Posterior cingulate gyrus (tissue), 11 donors: ENCODE data around the gene GALNT11.
"Not testable (repeated sequence)": the region's sequence is repeated elsewhere in the genome, so short reads cannot be mapped to it uniquely, and the experiment has no call there.

Source experiments
- DNase-seq, 10 donors: peaks; one replicate each; pipeline versions ENCODE4 v3.0.0 to v3.0.0-alpha.2; 2020 to 2021; ENCODE audit warnings: mixed read lengths in 3 of 10
- intact Hi-C: fragments of 100-400 bp; cut with DNase I; formaldehyde crosslinking; loops from one replicate; pipeline ENCODE4 v1.15.1; 2023

Gene GALNT11

GRCh38 chr7:152025077-152025936 lies at the start of gene GALNT11:
Gene GALNT11 (plus strand): TSS chr7:152025674. CDS start chr7:152094228, 68,554 bp downstream.
- DNase-seq = peak; percentile 57 to 97 (median 80)
- intact Hi-C loops = no loop called here

GRCh38 chr7:151978616-151979015 lies 46.9 kb upstream of the GALNT11 start:
- no peak for DNase-seq
- intact Hi-C loops = no loop called here

DNA sequence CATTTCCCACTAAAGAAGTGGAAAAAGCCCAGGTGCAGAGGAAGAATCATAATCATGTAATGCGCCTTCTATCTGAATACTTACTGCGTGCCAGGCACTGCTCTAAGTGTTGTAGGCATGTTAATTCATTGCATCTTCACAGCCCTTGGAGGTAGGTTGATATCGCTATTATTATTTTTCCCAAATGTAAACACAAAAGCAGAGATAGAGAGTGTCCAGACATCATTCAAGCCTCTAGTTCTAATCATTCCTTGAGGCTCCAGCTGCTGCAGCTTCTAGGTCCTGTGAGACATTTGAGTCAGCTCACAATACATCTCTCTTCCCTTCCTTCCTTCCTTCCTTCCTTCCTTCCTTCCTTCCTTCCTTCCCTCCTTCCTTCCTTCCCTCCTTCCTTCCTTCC lies 44.3 kb upstream of the GALNT11 start:
- DNase-seq = no peak

GRCh38 chr7:151982806-151983205 lies 42.7 kb upstream of the GALNT11 start:
- DNase-seq = no peak
- intact Hi-C loops = no loop called here

More for the DNA sequence above, 44.3 kb upstream of the GALNT11 start:
- intact Hi-C loops = no loop called here

GRCh38 chr7:151984612-151985011 lies 40.9 kb upstream of the GALNT11 start:
- no peak for DNase-seq
- intact Hi-C loops = no loop called here

- DNase-seq = peak in 8 of 10 donors; percentile 36 to 93 (median 60)
- intact Hi-C loops = no loop called here
Observed at GRCh38 chr7:151987748-151988529, 37.5 kb upstream of the GALNT11 start.

DNA sequence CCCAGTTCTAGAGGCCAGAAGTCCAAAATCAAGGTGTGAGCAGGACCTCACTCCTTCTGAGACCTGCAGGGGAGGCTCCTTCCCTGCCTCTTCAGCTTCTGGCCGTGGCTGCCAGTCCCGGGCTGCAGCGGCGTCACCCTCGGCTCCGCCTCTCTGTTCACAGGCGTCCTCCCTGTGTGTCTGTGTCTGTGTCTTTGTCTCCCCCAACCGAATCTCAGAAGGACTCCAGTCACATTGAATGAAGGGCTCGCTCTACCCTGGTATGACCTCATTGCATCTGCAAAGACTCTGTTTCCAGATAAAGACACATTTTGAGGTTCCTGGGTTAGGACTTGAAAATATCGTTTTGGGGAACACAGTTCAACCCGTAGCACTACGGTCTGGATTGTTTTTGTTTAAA lies 33.1 kb upstream of the GALNT11 start:
- intact Hi-C loops = no loop called here
- peak in 8 of 10 donors; percentile 37 to 91 (median 56) for DNase-seq

DNA sequence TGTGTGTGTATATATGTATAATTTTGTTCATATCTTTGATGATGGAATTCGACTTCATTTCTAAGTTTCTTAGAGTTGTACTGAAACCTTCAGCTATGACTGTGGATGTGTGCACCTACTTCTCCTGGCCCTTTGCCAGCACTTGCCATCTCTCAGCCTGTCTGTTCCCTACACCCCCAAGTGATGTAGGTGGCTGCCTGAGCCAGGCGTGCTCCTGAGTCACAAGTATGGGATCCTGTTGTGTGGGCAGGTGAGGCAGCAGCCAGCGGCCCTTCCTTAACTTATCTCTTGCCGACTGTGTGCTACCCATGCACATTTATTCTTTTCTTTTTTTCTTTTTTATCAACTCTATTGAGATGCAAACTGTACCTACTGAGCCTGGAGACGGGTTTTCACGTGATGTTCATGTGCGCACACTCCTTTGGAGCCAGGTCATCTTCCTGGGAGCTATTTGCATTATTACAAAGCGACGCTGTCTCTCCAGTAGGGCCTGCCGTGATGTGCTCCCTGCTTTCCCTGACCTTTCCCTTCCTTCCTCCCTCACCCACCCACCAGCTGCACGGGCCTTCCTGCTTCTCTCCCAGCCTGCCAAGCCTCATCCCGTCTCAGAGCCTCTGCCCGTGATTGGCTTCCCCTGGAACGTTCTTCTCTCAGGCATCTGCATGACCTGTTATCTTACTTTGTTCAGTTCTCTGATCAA lies 31.3 kb upstream of the GALNT11 start:
- DNase-seq = peak in 9 of 10 donors; percentile 18 to 95 (median 68)
- intact Hi-C loops = no loop called here

GRCh38 chr7:151999424-152000090 lies 25.9 kb upstream of the GALNT11 start:
- intact Hi-C loops = no loop called here
- no peak for DNase-seq

- intact Hi-C loops = no loop called here
- no peak for DNase-seq
Observed at GRCh38 chr7:152000191-152000590, 25.3 kb upstream of the GALNT11 start.

GRCh38 chr7:152006336-152006735 lies 19.1 kb upstream of the GALNT11 start:
- intact Hi-C loops = no loop called here
- no peak for DNase-seq

DNA sequence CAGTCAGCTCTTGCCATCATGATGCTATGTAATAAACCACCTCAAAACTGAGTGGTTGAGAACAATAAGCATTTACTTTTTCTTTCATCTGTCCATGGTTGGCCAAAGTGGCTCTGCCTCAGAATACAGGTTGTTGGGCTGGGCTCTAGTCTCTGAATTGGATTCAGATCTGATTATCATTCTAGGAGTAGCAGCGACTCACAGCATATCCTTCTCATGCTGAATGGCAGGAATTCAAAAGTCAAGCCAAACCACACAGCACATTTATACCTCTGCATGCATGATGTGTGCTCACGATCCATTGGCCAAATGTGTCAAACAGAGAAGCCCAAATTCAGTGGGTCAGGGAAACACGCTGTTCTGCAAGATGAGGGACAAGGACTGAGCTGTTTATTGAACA lies 13.6 kb upstream of the GALNT11 start:
- intact Hi-C loops = no loop called here
- no peak for DNase-seq

GRCh38 chr7:152013230-152013629 lies 12.2 kb upstream of the GALNT11 start:
- no peak for DNase-seq
- intact Hi-C loops = no loop called here

DNA sequence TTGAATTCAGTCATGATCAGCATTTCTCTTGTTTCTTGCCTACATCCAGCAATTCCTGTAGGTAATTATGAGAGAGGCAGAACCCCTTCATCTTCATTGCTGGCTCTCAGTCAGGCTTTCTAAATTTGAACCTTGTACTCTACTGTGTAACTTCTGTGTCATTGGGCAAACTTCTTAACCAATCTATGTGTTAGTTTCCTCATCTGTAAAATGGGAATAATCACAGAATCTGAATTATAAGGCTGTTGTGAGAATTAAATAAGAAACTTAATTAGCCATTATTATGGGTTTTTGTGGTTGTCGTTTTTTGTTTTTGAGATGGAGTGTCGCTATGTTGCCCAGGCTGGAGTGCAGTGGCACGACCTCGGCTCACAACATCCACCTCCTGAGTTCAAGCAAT lies 11.5 kb upstream of the GALNT11 start:
- intact Hi-C loops = no loop called here
- DNase-seq = no peak

GRCh38 chr7:152014722-152015121 lies 10.8 kb upstream of the GALNT11 start:
- intact Hi-C loops = no loop called here
- no peak for DNase-seq

DNA sequence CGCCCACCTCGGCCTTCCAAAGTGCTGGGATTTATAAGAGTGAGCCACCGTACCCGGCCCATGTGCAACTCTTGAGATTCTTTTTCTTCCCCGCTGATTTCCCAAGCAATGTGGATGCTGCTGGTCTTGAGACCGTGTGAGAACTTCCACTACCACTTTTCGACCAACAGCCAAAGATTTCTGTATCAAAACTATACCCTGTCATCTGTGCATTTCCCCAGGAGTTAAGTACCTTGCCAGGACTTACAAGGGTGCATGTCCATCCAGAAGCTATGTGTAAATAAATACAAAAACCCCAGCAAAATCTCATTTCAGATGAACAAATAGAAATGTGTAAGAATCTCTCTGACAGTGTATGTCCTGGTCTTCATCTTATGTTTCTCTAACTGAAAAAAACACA lies 9.9 kb upstream of the GALNT11 start:
- intact Hi-C loops = no loop called here
- DNase-seq = no peak

- intact Hi-C loops = no loop called here
Observed at GRCh38 chr7:152016947-152017346, 8.5 kb upstream of the GALNT11 start.

DNA sequence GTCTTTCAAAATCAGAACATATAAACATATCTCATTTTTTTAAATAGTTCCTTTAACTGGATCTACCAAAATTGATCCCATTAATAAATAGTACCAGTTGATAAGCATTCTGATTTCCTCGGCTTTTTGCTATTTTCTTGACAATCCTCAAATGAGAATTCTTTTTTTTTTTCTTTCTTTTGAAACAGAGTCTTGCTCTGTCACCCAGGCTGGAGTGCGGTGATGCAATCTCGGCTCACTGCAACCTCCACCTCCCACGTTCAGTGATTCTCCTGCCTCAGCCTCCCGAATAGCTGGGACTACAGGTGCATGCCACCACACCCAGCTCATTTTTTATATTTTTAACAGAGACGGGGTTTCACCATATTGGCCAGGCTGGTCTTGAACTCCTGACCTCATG lies 7.8 kb upstream of the GALNT11 start:
- intact Hi-C loops, DNase-seq: not testable (repeated sequence)

More at GRCh38 chr7:152016947-152017346, 8.5 kb upstream of the GALNT11 start:
- no peak for DNase-seq

DNA sequence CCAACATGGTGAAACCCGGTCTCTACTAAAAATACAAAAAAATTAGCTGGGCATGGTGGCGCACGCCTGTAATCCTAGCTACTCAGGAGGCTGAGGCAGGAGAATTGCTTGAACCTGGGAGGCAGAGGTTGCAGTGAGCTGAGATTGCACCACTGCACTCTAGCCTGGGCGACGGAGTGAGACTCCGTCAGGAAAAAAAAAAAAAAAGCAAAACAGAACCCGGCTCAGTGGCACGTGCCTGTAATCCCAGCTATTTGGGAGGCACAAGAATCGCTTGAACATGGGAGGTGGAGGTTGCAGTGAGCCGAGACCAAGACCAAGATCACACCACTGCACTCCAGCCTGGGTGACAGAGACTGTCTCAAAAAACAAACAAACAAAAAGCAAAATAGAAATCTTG lies 3.7 kb upstream of the GALNT11 start:
- not testable (repeated sequence) for DNase-seq

More for the DNA sequence above, 3.7 kb upstream of the GALNT11 start:
- intact Hi-C loops = not testable (repeated sequence)
